CD14-positive monocyte (primary cell): Measurements from ENCODE around the gene PRKCA. TPM values are rescaled to one million over a fixed set of nuclear protein-coding genes. Genes with fewer than 3 reads are reported as not detected.

Experiments
- DNase-seq, 3 donors: peaks; one replicate each; pipeline ENCODE4 v3.0.0-alpha.2; 2011 to 2022
- H2AFZ ChIP-seq: 2 replicates; pipeline ENCODE4 v1.6.0; 2012; ENCODE audit warnings: mild to moderate bottlenecking, low read depth, low read length, inconsistent platforms; ENCODE audit not compliant: insufficient read depth, poor library complexity, severe bottlenecking
- H3K27ac ChIP-seq, 2 donors: 1 replicate in 1 of 2; 2 replicates in 1 of 2; pipeline ENCODE4 v1.5.1; 2012 to 2013; ENCODE audit warnings: low read length in 2 of 2, control low read depth in 1 of 2, inconsistent platforms in 1 of 2, low read depth in 1 of 2, mild to moderate bottlenecking in 1 of 2
- H3K27me3 ChIP-seq, 2 donors: one replicate each; pipeline versions ENCODE4 v1.6.0 to v1.6.1; 2011 to 2013; ENCODE audit warnings: low read length in 2 of 2; ENCODE audit not compliant: control insufficient read depth in 2 of 2, insufficient read depth in 2 of 2
- H3K36me3 ChIP-seq, 2 donors: replicated peaks in 1 of 2; 1 replicate in 1 of 2; 2 replicates in 1 of 2; pipeline versions ENCODE4 v1.5.1 to v1.6.1; 2012 to 2013; ENCODE audit warnings: low read length in 2 of 2, control low read depth in 1 of 2, inconsistent platforms in 1 of 2, mild to moderate bottlenecking in 1 of 2; ENCODE audit not compliant: insufficient read depth in 2 of 2, control insufficient read depth in 1 of 2
- H3K4me1 ChIP-seq, 2 donors: 1 replicate in 1 of 2; 2 replicates in 1 of 2; pipeline versions ENCODE4 v1.5.1 to v1.6.1; 2012 to 2013; ENCODE audit warnings: low read length in 2 of 2, control low read depth in 1 of 2, inconsistent platforms in 1 of 2, mild to moderate bottlenecking in 1 of 2, moderate library complexity in 1 of 2; ENCODE audit not compliant: insufficient read depth in 2 of 2, control insufficient read depth in 1 of 2
- H3K4me2 ChIP-seq: replicated peaks from 2 replicates; pipeline ENCODE3; 2012; ENCODE audit warnings: low read length, moderate library complexity, mild to moderate bottlenecking; ENCODE audit not compliant: poor library complexity, severe bottlenecking; ENCODE audit errors: extremely low read depth
- H3K4me3 ChIP-seq, 3 experiments: fragments of 200-600 bp in 1 of 3; sonication (generic) in 1 of 3; replicated peaks in 1 of 3; 1 replicate in 2 of 3; 2 replicates in 1 of 3; pipeline ENCODE4 v1.5.1; 2011 to 2013; ENCODE audit warnings: low read length in 3 of 3, mild to moderate bottlenecking in 3 of 3, control low read depth in 2 of 3, low read depth in 2 of 3, inconsistent platforms in 1 of 3, moderate library complexity in 1 of 3
- H3K79me2 ChIP-seq: 2 replicates; pipeline ENCODE4 v1.6.0; 2012; ENCODE audit warnings: mild to moderate bottlenecking, control low read depth, inconsistent platforms, low read length, moderate library complexity; ENCODE audit not compliant: insufficient read depth
- H3K9ac ChIP-seq: 2 replicates; pipeline ENCODE4 v1.6.0; 2017; ENCODE audit warnings: low read length, mild to moderate bottlenecking; ENCODE audit not compliant: insufficient read depth, poor library complexity, severe bottlenecking
- H3K9me3 ChIP-seq, 2 donors: replicated peaks in 1 of 2; 1 replicate in 1 of 2; 2 replicates in 1 of 2; pipeline versions ENCODE4 v1.5.1 to v1.6.1; 2012 to 2013; ENCODE audit warnings: low read length in 2 of 2, control low read depth in 1 of 2; ENCODE audit not compliant: control insufficient read depth in 1 of 2, insufficient read depth in 1 of 2
- H4K20me1 ChIP-seq: 2 replicates; pipeline ENCODE4 v1.6.0; 2012; ENCODE audit warnings: mild to moderate bottlenecking, low read length, control low read depth, moderate library complexity; ENCODE audit not compliant: insufficient read depth
- H3K27ac Mint-ChIP-seq, 7 donors: one replicate each; pipeline ENCODE4 v1.8.0; 2020; ENCODE audit warnings: mild to moderate bottlenecking in 7 of 7, mixed read lengths in 7 of 7, moderate library complexity in 6 of 7, inconsistent platforms in 2 of 7
- H3K27me3 Mint-ChIP-seq, 3 donors: one replicate each; pipeline ENCODE4 v1.8.0; 2021 to 2022; ENCODE audit warnings: low read depth in 3 of 3, mild to moderate bottlenecking in 3 of 3, mixed read lengths in 3 of 3, moderate library complexity in 3 of 3, inconsistent platforms in 1 of 3
- H3K36me3 Mint-ChIP-seq, 2 donors: one replicate each; pipeline ENCODE4 v1.8.0; 2020; ENCODE audit warnings: mixed read lengths in 2 of 2, inconsistent platforms in 1 of 2, mild to moderate bottlenecking in 1 of 2
- H3K4me1 Mint-ChIP-seq: one replicate; pipeline ENCODE4 v1.8.0; 2020; ENCODE audit warnings: mild to moderate bottlenecking, mixed read lengths
- H3K4me3 Mint-ChIP-seq, 2 donors: one replicate each; pipeline ENCODE4 v1.8.0; 2020; ENCODE audit warnings: mild to moderate bottlenecking in 2 of 2, mixed read lengths in 2 of 2, moderate library complexity in 1 of 2
- H3K9me3 Mint-ChIP-seq, 7 donors: one replicate each; pipeline ENCODE4 v1.8.0; 2020 to 2022; ENCODE audit warnings: mixed read lengths in 7 of 7, mild to moderate bottlenecking in 6 of 7, moderate library complexity in 6 of 7, inconsistent platforms in 2 of 7
- WGBS: methylation state at CpG from one replicate; pipeline ENCODE4 v1.1.5; 2013; ENCODE audit warnings: missing lambda C conversion rate; ENCODE audit not compliant: insufficient coverage; 5-methylcytosine and 5-hydroxymethylcytosine counted together
- intact Hi-C, 2 donors: fragments of 100-400 bp; cut with micrococcal nuclease; formaldehyde crosslinking; loops; one replicate each; pipeline versions ENCODE4 v1.15.0 to v1.15.1; 2023
- polyA plus RNA-seq, 3 donors: library from polyadenylated mRNA; depleted of rRNA in 1 of 3; unstranded in 2 of 3; stranded (reverse) in 1 of 3; fragments of 300-500 nt in 2 of 3; fragments of >200 nt in 1 of 3; fragmentation: Illumina TruSeq in 2 of 3; gene quantifications; 1 replicate in 2 of 3; 2 replicates in 1 of 3; pipeline ENCODE4 v1.2.3, GENCODE V29; 2012 to 2021
- TF ChIP-seq, protein P1 (sequence below): fragments of 200-600 bp; IDR thresholded peaks from one replicate; pipeline ENCODE4 v1.8.0; 2022; ENCODE audit warnings: antibody characterized with exemption, mild to moderate bottlenecking

The PRKCA gene
- polyA plus RNA-seq, 3 donors = 0.22 to 7.1 (median 0.30) TPM

DNA sequence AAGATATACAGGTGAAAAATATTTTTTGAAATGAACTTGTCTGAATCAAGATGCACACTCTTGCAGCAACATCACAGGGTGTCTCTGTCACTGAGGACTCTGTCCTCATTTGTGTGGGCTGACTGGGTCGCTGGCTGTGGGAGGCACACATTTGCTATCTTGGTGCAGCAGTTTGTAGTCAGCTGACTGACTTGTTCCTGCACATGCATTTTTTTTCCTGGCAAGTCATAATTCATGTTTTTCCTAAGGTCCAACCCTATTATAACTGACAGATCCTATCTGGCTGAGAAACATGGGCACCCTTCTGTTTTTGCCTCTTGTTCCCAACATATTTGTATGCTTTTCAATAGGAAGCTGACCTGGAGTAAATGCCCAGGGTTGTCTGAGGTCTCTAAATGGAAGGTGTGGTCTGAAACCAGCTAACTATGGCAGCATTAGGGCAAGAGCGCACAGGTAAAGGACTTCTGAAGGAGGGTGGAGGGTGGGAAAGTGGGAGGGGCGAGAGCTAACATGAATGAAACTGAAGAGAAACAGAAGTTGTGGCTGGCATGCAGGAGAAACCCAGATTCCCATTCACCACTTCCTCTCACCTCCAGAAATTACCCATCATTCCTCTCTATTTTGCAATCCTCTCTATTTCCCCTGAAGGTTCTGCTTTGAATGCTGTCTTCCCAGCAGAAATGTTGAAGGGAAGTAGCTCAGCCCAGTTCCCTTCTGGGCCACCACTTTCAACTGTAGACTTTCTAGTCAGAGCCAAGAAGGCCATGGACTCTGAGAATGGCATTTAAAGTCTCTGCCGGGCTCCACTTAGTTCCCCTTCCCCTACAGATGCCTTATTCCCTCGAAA, 166.1 kb downstream of the PRKCA start:
- H3K27me3 Mint-ChIP-seq = peaks cover 0 to 2% (median 0%) of the 10 kb centered on the region in 3 donors
- Histone ChIP-seq H3K4me3 (peak overlapping the region in 1 of 3 experiments; percentile 52), H3K9ac (no peak overlapping the region), H3K79me2 (peaks cover 67% of the 10 kb centered on the region), H3K36me3 (no peaks in the 10 kb centered on the region), H3K9me3 (no peaks in the 10 kb centered on the region), H3K4me1 (peaks cover 75 to 85% of the 10 kb centered on the region in 2 donors), H3K27ac (peak overlapping the region; percentile 41 to 79), H4K20me1 (no peaks in the 10 kb centered on the region), H3K27me3 (no peaks in the 10 kb centered on the region), H2AFZ (no peak overlapping the region), H3K4me2 (peak overlapping the region; percentile 52)
- TF ChIP-seq, protein P1, sequence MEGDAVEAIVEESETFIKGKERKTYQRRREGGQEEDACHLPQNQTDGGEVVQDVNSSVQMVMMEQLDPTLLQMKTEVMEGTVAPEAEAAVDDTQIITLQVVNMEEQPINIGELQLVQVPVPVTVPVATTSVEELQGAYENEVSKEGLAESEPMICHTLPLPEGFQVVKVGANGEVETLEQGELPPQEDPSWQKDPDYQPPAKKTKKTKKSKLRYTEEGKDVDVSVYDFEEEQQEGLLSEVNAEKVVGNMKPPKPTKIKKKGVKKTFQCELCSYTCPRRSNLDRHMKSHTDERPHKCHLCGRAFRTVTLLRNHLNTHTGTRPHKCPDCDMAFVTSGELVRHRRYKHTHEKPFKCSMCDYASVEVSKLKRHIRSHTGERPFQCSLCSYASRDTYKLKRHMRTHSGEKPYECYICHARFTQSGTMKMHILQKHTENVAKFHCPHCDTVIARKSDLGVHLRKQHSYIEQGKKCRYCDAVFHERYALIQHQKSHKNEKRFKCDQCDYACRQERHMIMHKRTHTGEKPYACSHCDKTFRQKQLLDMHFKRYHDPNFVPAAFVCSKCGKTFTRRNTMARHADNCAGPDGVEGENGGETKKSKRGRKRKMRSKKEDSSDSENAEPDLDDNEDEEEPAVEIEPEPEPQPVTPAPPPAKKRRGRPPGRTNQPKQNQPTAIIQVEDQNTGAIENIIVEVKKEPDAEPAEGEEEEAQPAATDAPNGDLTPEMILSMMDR = no peak
- H3K9me3 Mint-ChIP-seq = peaks cover 0 to 1% (median 0%) of the 10 kb centered on the region in 7 donors
- peak overlapping the region; percentile 31 to 88 for H3K4me3 Mint-ChIP-seq
- H3K27ac Mint-ChIP-seq = peak overlapping the region; percentile 84 to 96 (median 91)
- peak; percentile 67 to 87 (median 83) for DNase-seq
- intact Hi-C loops = loop anchor here (1.0 to 5.0 kb wide), 2 partner anchors 8 to 36 kb away; no protein-coding TSS in a partner anchor
- H3K36me3 Mint-ChIP-seq = peaks cover 0 to 8% of the 10 kb centered on the region in 2 donors
- H3K4me1 Mint-ChIP-seq = peaks cover 86% of the 10 kb centered on the region
- WGBS = 0% methylated on average over 3 of the region's 5 CpGs

DNA sequence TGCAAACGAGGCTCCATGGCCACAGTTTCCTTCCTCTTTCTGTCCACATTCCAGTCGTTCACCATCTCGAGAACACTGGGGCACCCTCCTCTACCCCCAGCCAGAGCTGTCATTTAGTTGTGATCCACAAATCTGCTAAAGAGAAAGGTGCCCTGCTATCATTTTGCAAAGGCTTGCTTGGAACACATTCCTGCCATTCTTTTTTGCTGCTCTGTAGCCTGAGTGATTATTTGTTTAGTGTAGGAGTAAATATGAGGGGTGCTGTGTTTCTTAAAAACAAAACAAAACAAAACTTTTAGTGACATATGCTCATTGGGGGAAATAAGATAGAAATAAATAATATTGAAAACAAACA, 166.7 kb downstream of the PRKCA start:
- no peaks in the 10 kb centered on the region for H3K9me3 ChIP-seq
- H3K79me2 ChIP-seq = peaks cover 61% of the 10 kb centered on the region
- H4K20me1 ChIP-seq = no peaks in the 10 kb centered on the region
- intact Hi-C loops = loop anchor here (5.0 kb wide), 1 partner anchor 37 kb away; no protein-coding TSS in a partner anchor
- Mint-ChIP-seq H3K4me3 (peak overlapping the region; percentile 31 to 88), H3K27ac (peak overlapping the region; percentile 84 to 96 (median 91)), H3K27me3 (peaks cover 0 to 2% (median 0%) of the 10 kb centered on the region in 3 donors), H3K4me1 (peaks cover 86% of the 10 kb centered on the region), H3K9me3 (peaks cover 0 to 1% (median 0%) of the 10 kb centered on the region in 7 donors), H3K36me3 (peaks cover 0 to 8% of the 10 kb centered on the region in 2 donors)
- peak overlapping the region; percentile 52 for H3K4me2 ChIP-seq
- no peaks in the 10 kb centered on the region for H3K36me3 ChIP-seq
- H2AFZ ChIP-seq = no peak overlapping the region
- H3K27ac ChIP-seq = peak overlapping the region; percentile 41 to 79
- TF ChIP-seq, protein P1 = no peak
- 4% methylated on average over 3 of the region's 3 CpGs for WGBS
- H3K27me3 ChIP-seq = no peaks in the 10 kb centered on the region
- peaks cover 73 to 82% of the 10 kb centered on the region in 2 donors for H3K4me1 ChIP-seq
- no peak overlapping the region for H3K9ac ChIP-seq
- H3K4me3 ChIP-seq = peak overlapping the region in 1 of 3 experiments; percentile 52
- no peak for DNase-seq
